ENCODE data around the gene MDN1. TPM values are rescaled to one million over a fixed set of nuclear protein-coding genes. Genes with fewer than 3 reads are reported as not detected.
A peak's percentile ranks its signal among the peaks of the same experiment; 100 is the strongest.

Gene MDN1
- total RNA-seq, 1 experiment from 2014 or later = 53.6 TPM

DNA sequence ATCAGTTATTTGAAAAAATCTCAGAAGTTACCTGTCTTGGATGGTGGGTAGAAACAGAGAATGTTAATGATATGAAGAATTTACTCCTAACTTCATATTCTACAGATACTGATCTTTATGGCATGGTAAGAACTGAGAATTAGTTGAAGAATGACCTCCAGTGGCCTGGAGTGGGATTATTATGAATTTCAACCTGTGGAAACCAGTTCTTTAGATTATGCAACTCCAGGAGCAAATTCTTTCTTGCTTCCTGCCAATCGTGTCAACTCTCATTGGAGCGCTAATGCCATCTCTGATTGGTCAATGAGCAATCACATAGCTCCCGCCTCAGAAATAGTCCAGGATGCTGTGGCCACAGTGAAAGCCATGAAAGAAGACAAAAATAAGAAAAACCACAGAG is 221.6 kb downstream of the MDN1 start:
- ChIA-PET CTCF (no interaction called here), RAD21 (ENCODE audit: low non-redundant PET in 1 of 2, low total read pairs in 2 of 2, uncharacterized antibody in 2 of 2, unreplicated experiment in 2 of 2) (no interaction called here), POLR2A (no interaction called here)
- no peaks in the 10 kb centered on the region for H3K36me3 ChIP-seq (ENCODE audit: control insufficient read depth in 1 of 2, insufficient read depth in 2 of 2, low read length in 2 of 2)
- no TSS peak for BruUV-seq (replicated peaks)
- no peaks in the 10 kb centered on the region for H3K27me3 ChIP-seq (ENCODE audit: insufficient read depth, low read length)
- no peak overlapping the region for H3K9ac ChIP-seq (ENCODE audit: low read length)
- intact Hi-C loops (cut with micrococcal nuclease) = no loop called here
- H2AFZ ChIP-seq (ENCODE audit: low read depth, low read length, poor library complexity, severe bottlenecking) = no peak overlapping the region
- H3K79me2 ChIP-seq (ENCODE audit: insufficient read depth, low read length) = no peaks in the 10 kb centered on the region
- no peak; the same call in 1 of the 2 replicates for ATAC-seq
- H3K4me1 ChIP-seq (ENCODE audit: control insufficient read depth in 1 of 2, insufficient read depth in 2 of 2, low read length in 2 of 2) = no peaks in the 10 kb centered on the region
- H3K4me3 ChIP-seq (replicated peaks in 1 of 2; ENCODE audit: low read depth in 1 of 2, low read length in 2 of 2) = no peak overlapping the region
- TF ChIP-seq ZNF274 (IDR thresholded peaks at IDR 0.05; ENCODE audit: low read depth, low read length) = no peak
- TF ChIP-seq, protein P1, sequence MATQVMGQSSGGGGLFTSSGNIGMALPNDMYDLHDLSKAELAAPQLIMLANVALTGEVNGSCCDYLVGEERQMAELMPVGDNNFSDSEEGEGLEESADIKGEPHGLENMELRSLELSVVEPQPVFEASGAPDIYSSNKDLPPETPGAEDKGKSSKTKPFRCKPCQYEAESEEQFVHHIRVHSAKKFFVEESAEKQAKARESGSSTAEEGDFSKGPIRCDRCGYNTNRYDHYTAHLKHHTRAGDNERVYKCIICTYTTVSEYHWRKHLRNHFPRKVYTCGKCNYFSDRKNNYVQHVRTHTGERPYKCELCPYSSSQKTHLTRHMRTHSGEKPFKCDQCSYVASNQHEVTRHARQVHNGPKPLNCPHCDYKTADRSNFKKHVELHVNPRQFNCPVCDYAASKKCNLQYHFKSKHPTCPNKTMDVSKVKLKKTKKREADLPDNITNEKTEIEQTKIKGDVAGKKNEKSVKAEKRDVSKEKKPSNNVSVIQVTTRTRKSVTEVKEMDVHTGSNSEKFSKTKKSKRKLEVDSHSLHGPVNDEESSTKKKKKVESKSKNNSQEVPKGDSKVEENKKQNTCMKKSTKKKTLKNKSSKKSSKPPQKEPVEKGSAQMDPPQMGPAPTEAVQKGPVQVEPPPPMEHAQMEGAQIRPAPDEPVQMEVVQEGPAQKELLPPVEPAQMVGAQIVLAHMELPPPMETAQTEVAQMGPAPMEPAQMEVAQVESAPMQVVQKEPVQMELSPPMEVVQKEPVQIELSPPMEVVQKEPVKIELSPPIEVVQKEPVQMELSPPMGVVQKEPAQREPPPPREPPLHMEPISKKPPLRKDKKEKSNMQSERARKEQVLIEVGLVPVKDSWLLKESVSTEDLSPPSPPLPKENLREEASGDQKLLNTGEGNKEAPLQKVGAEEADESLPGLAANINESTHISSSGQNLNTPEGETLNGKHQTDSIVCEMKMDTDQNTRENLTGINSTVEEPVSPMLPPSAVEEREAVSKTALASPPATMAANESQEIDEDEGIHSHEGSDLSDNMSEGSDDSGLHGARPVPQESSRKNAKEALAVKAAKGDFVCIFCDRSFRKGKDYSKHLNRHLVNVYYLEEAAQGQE (IDR thresholded peaks at IDR 0.05; ENCODE audit: low read depth) = no peak
- TF ChIP-seq POLR2AphosphoS5 (IDR thresholded peaks at IDR 0.05; ENCODE audit: low read depth, low read length) = no peak
- TF ChIP-seq, protein P2, sequence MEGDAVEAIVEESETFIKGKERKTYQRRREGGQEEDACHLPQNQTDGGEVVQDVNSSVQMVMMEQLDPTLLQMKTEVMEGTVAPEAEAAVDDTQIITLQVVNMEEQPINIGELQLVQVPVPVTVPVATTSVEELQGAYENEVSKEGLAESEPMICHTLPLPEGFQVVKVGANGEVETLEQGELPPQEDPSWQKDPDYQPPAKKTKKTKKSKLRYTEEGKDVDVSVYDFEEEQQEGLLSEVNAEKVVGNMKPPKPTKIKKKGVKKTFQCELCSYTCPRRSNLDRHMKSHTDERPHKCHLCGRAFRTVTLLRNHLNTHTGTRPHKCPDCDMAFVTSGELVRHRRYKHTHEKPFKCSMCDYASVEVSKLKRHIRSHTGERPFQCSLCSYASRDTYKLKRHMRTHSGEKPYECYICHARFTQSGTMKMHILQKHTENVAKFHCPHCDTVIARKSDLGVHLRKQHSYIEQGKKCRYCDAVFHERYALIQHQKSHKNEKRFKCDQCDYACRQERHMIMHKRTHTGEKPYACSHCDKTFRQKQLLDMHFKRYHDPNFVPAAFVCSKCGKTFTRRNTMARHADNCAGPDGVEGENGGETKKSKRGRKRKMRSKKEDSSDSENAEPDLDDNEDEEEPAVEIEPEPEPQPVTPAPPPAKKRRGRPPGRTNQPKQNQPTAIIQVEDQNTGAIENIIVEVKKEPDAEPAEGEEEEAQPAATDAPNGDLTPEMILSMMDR (IDR thresholded peaks at IDR 0.05 in 2 of 3, conservative IDR thresholded peaks at IDR 0.05 in 1 of 3; ENCODE audit: borderline replicate concordance in 1 of 3, insufficient read depth in 1 of 3, low read depth in 2 of 3, low read length in 2 of 3) = 0 out of 6 replicates have a peak, but pooled peaks of 1 of the 3 experiments have one; percentile 12
- no peak for TF ChIP-seq TCF7L2 (IDR thresholded peaks at IDR 0.05; ENCODE audit: borderline replicate concordance, extremely low read depth, insufficient read depth, insufficient read length)
- no peak for TF ChIP-seq EZH2 (IDR thresholded peaks at IDR 0.05)
- no peak for TF ChIP-seq EZH2phosphoT487 (IDR thresholded peaks at IDR 0.05; ENCODE audit: borderline replicate concordance)
- peak; percentile 43 for TF ChIP-seq RAD21 (IDR thresholded peaks at IDR 0.05; ENCODE audit: low read depth)
- TF ChIP-seq EGR1 (IDR thresholded peaks at IDR 0.05; ENCODE audit: low read depth) = no peak
- TF ChIP-seq, protein P3, sequence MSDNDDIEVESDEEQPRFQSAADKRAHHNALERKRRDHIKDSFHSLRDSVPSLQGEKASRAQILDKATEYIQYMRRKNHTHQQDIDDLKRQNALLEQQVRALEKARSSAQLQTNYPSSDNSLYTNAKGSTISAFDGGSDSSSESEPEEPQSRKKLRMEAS (IDR thresholded peaks at IDR 0.05) = no peak
- TF ChIP-seq, protein P4, sequence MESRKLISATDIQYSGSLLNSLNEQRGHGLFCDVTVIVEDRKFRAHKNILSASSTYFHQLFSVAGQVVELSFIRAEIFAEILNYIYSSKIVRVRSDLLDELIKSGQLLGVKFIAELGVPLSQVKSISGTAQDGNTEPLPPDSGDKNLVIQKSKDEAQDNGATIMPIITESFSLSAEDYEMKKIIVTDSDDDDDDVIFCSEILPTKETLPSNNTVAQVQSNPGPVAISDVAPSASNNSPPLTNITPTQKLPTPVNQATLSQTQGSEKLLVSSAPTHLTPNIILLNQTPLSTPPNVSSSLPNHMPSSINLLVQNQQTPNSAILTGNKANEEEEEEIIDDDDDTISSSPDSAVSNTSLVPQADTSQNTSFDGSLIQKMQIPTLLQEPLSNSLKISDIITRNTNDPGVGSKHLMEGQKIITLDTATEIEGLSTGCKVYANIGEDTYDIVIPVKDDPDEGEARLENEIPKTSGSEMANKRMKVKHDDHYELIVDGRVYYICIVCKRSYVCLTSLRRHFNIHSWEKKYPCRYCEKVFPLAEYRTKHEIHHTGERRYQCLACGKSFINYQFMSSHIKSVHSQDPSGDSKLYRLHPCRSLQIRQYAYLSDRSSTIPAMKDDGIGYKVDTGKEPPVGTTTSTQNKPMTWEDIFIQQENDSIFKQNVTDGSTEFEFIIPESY (IDR thresholded peaks at IDR 0.05; ENCODE audit: extremely low read depth, insufficient replicate concordance, low read length) = no peak
- TF ChIP-seq FOSL1 (IDR thresholded peaks at IDR 0.05; ENCODE audit: low read depth) = no peak
- TF ChIP-seq YY1 (IDR thresholded peaks at IDR 0.05; ENCODE audit: extremely low read depth, insufficient replicate concordance, low read depth, low read length) = no peak
- no peaks in the 10 kb centered on the region for H3K9me2 ChIP-seq (ENCODE audit: insufficient read depth)
- no peak for DNase-seq (ENCODE audit: low read depth, low spot score)
- H4K20me1 ChIP-seq (ENCODE audit: insufficient read depth) = no peaks in the 10 kb centered on the region
- H3K9me3 ChIP-seq (ENCODE audit: control insufficient read depth in 1 of 2, insufficient read depth in 1 of 2, low read depth in 1 of 2, low read length in 2 of 2) = no peaks in the 10 kb centered on the region
- no peak overlapping the region for H3K4me2 ChIP-seq (ENCODE audit: low read length)
- no peak overlapping the region for H3K27ac ChIP-seq (ENCODE audit: low read depth, low read length)
